Astrocyte of the hippocampus (primary cell): ENCODE data around the gene CENPV.
"Not testable (repeated sequence)": the region's sequence is repeated elsewhere in the genome, so short reads cannot be mapped to it uniquely, and the experiment has no call there.

Experiments used
- DNase-seq: peaks from one replicate; pipeline ENCODE4 v3.0.0; 2011; ENCODE audit warnings: low read depth, low spot score

CENPV gene

GRCh38 chr17:16313139-16314090, 39.9 kb downstream of the CENPV start:
- DNase-seq: peak; percentile 83

- not testable (repeated sequence) for DNase-seq
Measured at GRCh38 chr17:16312061-16312460, 41.2 kb downstream of the CENPV start.

DNA sequence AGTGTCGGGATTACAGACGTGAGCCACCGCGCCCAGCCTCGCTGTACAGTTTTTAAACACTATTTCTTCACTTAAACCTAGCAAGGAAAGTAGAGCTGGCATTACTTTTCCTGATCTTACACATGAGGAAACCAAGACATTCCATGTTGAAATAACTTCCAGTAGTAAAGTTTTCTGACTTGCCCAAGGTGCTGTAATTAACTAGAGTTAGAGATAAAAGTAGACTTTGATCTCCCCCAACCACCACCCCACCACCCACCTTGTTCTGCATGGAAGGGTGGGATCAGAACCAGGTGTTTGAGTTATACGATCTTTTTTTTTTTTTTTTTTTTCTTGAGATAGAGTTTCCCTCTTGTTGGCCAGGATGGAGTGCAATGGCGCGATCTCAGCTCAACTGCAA, 47.1 kb downstream of the CENPV start:
- no peak for DNase-seq

DNA sequence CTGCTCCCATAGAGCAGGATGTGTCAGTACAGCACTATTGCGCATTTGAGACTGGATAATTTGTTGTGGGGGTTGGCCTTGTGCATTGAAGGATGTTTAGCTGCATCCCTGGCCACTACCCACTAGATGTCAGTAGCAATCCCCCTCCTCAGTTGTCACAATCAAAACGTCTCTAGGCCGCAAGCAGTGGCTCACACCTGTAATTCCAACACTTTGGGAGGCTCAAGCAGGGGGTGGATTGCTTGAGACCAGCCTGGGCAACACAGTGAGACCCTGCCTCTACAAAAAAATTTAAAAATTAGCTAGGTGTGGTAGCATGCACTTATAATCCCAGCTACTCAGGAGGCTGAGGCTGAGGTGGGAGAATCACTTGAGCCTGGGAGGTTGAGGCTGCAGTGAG, 48.4 kb downstream of the CENPV start:
- peak; percentile 64 for DNase-seq

DNA sequence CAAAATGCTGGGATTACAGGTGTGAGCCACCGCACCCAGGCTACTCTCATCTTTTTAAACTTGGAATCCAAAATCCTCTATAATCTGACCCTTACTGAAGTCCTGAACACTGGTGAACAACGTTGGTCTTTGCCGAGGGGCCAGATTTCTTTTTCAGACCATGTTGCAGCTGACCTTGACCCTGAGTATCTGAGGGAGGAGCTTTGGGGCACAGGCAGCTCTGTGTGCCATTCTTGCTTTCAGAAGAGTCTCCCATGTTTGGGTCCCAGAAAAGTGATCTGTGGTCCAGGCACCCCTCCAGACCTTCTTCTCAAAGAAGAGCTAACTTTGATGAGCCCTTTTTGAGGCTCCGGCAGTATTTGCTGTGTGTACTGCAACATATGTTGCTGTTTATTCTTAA, 50.4 kb downstream of the CENPV start:
- no peak for DNase-seq

- no peak for DNase-seq
Measured at GRCh38 chr17:16301963-16302855, 51.1 kb downstream of the CENPV start.

DNA sequence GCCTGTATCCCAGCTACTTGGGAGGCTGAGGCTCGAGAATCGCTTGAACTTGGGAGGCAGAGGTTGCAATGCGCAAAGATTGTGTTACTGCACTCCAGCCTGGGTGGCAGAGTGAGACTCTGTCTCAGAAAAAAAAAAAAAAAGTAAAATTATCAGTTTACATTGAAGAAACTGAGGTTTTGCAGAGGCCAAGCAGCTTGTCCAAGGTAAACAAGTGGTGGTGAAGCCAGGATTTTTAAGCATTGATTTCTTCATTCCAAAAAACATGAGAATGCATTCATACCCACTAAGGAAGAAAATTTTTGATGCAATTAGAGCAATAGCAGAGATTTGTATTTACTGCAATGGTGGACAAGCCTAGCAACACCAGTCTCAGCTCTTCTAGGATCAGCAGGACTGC, 52.7 kb downstream of the CENPV start:
- DNase-seq: peak; percentile 39

DNA sequence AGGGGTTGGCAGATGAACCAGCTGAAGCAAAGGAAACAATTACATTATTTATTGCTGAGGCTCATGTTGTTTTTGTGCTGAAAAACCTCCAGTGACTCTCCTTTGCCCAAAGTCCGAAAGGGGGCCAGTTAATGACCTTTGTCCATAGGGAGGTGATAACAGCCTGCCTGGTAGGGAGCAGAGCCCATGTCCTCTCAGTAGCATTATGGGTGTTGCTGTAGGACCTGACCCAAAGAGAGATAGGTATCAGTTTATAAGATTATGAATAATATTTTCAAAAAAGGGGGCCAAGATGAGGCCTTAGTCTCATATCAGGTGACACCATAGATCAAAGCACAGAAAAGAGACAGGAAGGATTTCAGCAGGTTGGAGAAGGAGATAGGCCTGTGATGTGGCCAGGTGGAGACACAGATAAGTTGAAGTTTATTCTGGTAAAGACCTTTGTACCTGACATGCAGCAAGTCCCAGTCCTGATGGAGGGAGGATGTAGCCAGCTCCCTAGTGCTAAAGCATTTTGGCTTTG, 55.1 kb downstream of the CENPV start:
- no peak for DNase-seq

- DNase-seq: no peak
Measured at GRCh38 chr17:16297367-16298139, 55.7 kb downstream of the CENPV start.

GRCh38 chr17:16296072-16296471, 57.2 kb downstream of the CENPV start:
- DNase-seq: not testable (repeated sequence)

- no peak for DNase-seq
Measured at GRCh38 chr17:16294560-16294959, 58.7 kb downstream of the CENPV start.

- no peak for DNase-seq
Measured at GRCh38 chr17:16293931-16294330, 59.3 kb downstream of the CENPV start.
